HG03378 (cell line): ENCODE measurements around the gene TBC1D2B.
A peak's percentile ranks its signal among the peaks of the same experiment; 100 is the strongest.

ENCODE experiments used
- ATAC-seq: cut with Tn5 transposase; IDR thresholded peaks from one replicate; pipeline ENCODE4 v1.9.1; 2021; ENCODE audit warnings: mild to moderate bottlenecking, moderate library complexity; ENCODE audit not compliant: unreplicated experiment

Gene TBC1D2B

GRCh38 chr15:78037779-78038305 lies 39.7 kb downstream of the TBC1D2B start:
- no peak for ATAC-seq

GRCh38 chr15:78037328-78037727 lies 40.2 kb downstream of the TBC1D2B start:
- ATAC-seq: no peak

GRCh38 chr15:78035861-78036476 lies 41.5 kb downstream of the TBC1D2B start:
- no peak for ATAC-seq

GRCh38 chr15:78035321-78035751 lies 42.2 kb downstream of the TBC1D2B start:
- no peak for ATAC-seq

- peak; percentile 44 for ATAC-seq
Measured at GRCh38 chr15:78034495-78035191, 42.9 kb downstream of the TBC1D2B start.

- peak; percentile 21 for ATAC-seq
Measured at GRCh38 chr15:78033864-78034263, 43.6 kb downstream of the TBC1D2B start.

GRCh38 chr15:78032671-78033070 lies 44.8 kb downstream of the TBC1D2B start:
- no peak for ATAC-seq

GRCh38 chr15:78024883-78025282 lies 52.6 kb downstream of the TBC1D2B start:
- no peak for ATAC-seq

- ATAC-seq: no peak
Measured at GRCh38 chr15:78024519-78024870, 53.0 kb downstream of the TBC1D2B start.

- no peak for ATAC-seq
Measured at GRCh38 chr15:78023865-78024518, 53.5 kb downstream of the TBC1D2B start.

GRCh38 chr15:78023081-78023665 lies 54.3 kb downstream of the TBC1D2B start:
- no peak for ATAC-seq

- no peak for ATAC-seq
Measured at GRCh38 chr15:78021761-78022160, 55.8 kb downstream of the TBC1D2B start.

GRCh38 chr15:78020007-78020406 lies 57.5 kb downstream of the TBC1D2B start:
- no peak for ATAC-seq

GRCh38 chr15:78018946-78019644 lies 58.4 kb downstream of the TBC1D2B start:
- ATAC-seq: peak; percentile 44

- ATAC-seq: no peak
Measured at GRCh38 chr15:78018445-78018844, 59.1 kb downstream of the TBC1D2B start.

- ATAC-seq: no peak
Measured at GRCh38 chr15:78016860-78017259, 60.7 kb downstream of the TBC1D2B start.

GRCh38 chr15:78012643-78013077 lies 64.9 kb downstream of the TBC1D2B start:
- ATAC-seq: no peak

GRCh38 chr15:78010067-78010466 lies 67.4 kb downstream of the TBC1D2B start:
- ATAC-seq: no peak

- ATAC-seq: no peak
Measured at GRCh38 chr15:78007964-78008886, 69.3 kb downstream of the TBC1D2B start.
